KMS-11 (cell line): ENCODE results near the gene COX17.

Experiments
- H2AFZ ChIP-seq: fragments of 200-600 bp; sonication (generic); 2 replicates; pipeline ENCODE4 v1.6.1; 2016; ENCODE audit warnings: antibody characterized with exemption, mixed run types, low read depth
- H3K27ac ChIP-seq: fragments of 200-600 bp; sonication (generic); 2 replicates; pipeline ENCODE4 v1.6.1; 2016; ENCODE audit warnings: mild to moderate bottlenecking, mixed run types
- H3K27me3 ChIP-seq: fragments of 200-600 bp; sonication (generic); 2 replicates; pipeline ENCODE4 v1.6.1; 2017; ENCODE audit warnings: mild to moderate bottlenecking, low read depth, mixed run types, moderate library complexity; ENCODE audit not compliant: insufficient read depth
- H3K36me3 ChIP-seq: fragments of 200-600 bp; sonication (generic); 2 replicates; pipeline ENCODE4 v1.6.1; 2017; ENCODE audit warnings: mild to moderate bottlenecking, mixed run types; ENCODE audit not compliant: insufficient read depth
- H3K4me1 ChIP-seq: fragments of 200-600 bp; sonication (generic); 2 replicates; pipeline ENCODE4 v1.6.1; 2016; ENCODE audit warnings: mild to moderate bottlenecking, low read depth, mixed run types; ENCODE audit not compliant: poor library complexity, severe bottlenecking
- H3K4me2 ChIP-seq: fragments of 200-600 bp; sonication (generic); 2 replicates; pipeline ENCODE4 v1.7.0; 2016; ENCODE audit warnings: mild to moderate bottlenecking, mixed run types
- H3K4me3 ChIP-seq: fragments of 200-600 bp; sonication (generic); IDR thresholded peaks from 2 replicates; pipeline ENCODE4 v1.6.1; 2017; ENCODE audit warnings: low read depth, low read length, mixed read lengths; ENCODE audit not compliant: insufficient read depth
- H3K79me2 ChIP-seq: fragments of 200-600 bp; sonication (generic); 2 replicates; pipeline ENCODE4 v1.6.1; 2016; ENCODE audit warnings: low read depth, mixed run types; ENCODE audit not compliant: insufficient read depth
- H3K9ac ChIP-seq: fragments of 200-600 bp; sonication (generic); 2 replicates; pipeline ENCODE4 v1.6.1; 2016; ENCODE audit warnings: mild to moderate bottlenecking, mixed run types
- H4K20me1 ChIP-seq: fragments of 200-600 bp; sonication (generic); 2 replicates; pipeline ENCODE4 v1.6.1; 2016; ENCODE audit warnings: mild to moderate bottlenecking, mixed run types; ENCODE audit not compliant: insufficient read depth
- CTCF ChIP-seq: fragments of 200-600 bp; sonication (generic); conservative IDR thresholded peaks from 2 replicates; pipeline ENCODE4 v1.6.1; 2017; ENCODE audit warnings: low read depth, mild to moderate bottlenecking, antibody characterized with exemption, low read length, moderate library complexity, mixed read lengths

COX17 gene

GRCh38 chr3:119645813-119646212 is 31.4 kb downstream of the COX17 start:
- H4K20me1 ChIP-seq: no peaks in the 10 kb centered on the region
- H3K27ac ChIP-seq: no peak overlapping the region
- no peak overlapping the region for H3K4me2 ChIP-seq
- H3K27me3 ChIP-seq: no peaks in the 10 kb centered on the region
- peaks cover 31% of the 10 kb centered on the region for H3K4me1 ChIP-seq
- no peaks in the 10 kb centered on the region for H3K79me2 ChIP-seq
- H3K36me3 ChIP-seq: no peaks in the 10 kb centered on the region
- no peak overlapping the region for H3K9ac ChIP-seq
- no peak for TF ChIP-seq CTCF
- no peak overlapping the region for H2AFZ ChIP-seq
- no peak overlapping the region for H3K4me3 ChIP-seq

- Histone ChIP-seq H3K4me3 (no peak overlapping the region), H3K4me1 (peaks cover 34% of the 10 kb centered on the region), H3K36me3 (no peaks in the 10 kb centered on the region), H3K79me2 (no peaks in the 10 kb centered on the region), H3K27me3 (no peaks in the 10 kb centered on the region), H3K9ac (no peak overlapping the region), H4K20me1 (no peaks in the 10 kb centered on the region), H3K4me2 (no peak overlapping the region), H2AFZ (no peak overlapping the region), H3K27ac (no peak overlapping the region)
- no peak for TF ChIP-seq CTCF
Observed at GRCh38 chr3:119644481-119644880, 32.7 kb downstream of the COX17 start.

GRCh38 chr3:119643528-119643927 is 33.7 kb downstream of the COX17 start:
- TF ChIP-seq CTCF: no peak
- Histone ChIP-seq H3K4me1 (peaks cover 38% of the 10 kb centered on the region), H3K27ac (no peak overlapping the region), H4K20me1 (no peaks in the 10 kb centered on the region), H3K4me3 (no peak overlapping the region), H3K27me3 (no peaks in the 10 kb centered on the region), H3K79me2 (no peaks in the 10 kb centered on the region), H3K9ac (no peak overlapping the region), H2AFZ (0 out of 2 replicates have a peak overlapping the region, but pooled peaks have one; percentile 28), H3K36me3 (no peaks in the 10 kb centered on the region), H3K4me2 (no peak overlapping the region)

GRCh38 chr3:119642746-119643473 is 34.3 kb downstream of the COX17 start:
- TF ChIP-seq CTCF: no peak
- H3K27ac ChIP-seq: no peak overlapping the region
- no peaks in the 10 kb centered on the region for H3K27me3 ChIP-seq
- H3K36me3 ChIP-seq: no peaks in the 10 kb centered on the region
- H3K4me3 ChIP-seq: no peak overlapping the region
- H3K79me2 ChIP-seq: no peaks in the 10 kb centered on the region
- H3K4me1 ChIP-seq: peaks cover 44% of the 10 kb centered on the region
- H4K20me1 ChIP-seq: no peaks in the 10 kb centered on the region
- H3K4me2 ChIP-seq: no peak overlapping the region
- H3K9ac ChIP-seq: no peak overlapping the region
- H2AFZ ChIP-seq: peak overlapping the region; percentile 28; the same call in 1 of the 2 replicates
